GM23338 (cell line): ENCODE measurements around the gene STAU1. TPM values are rescaled to one million over a fixed set of nuclear protein-coding genes. Genes with fewer than 3 reads are reported as not detected.

ENCODE experiments used
- ATAC-seq: fragments of 200-7000 bp; cut with Tn5 transposase; 3 replicates; pipeline ENCODE4 v1.9.1; 2020
- DNase-seq: peaks from one replicate; pipeline ENCODE4 v3.0.0-alpha.2; 2015; ENCODE audit warnings: low spot score
- H2AFZ ChIP-seq: fragments of 200-600 bp; sonication (generic); 2 replicates; pipeline ENCODE4 v1.8.0; 2016; ENCODE audit warnings: antibody characterized with exemption, mild to moderate bottlenecking, moderate library complexity
- H3F3A ChIP-seq: fragments of 200-600 bp; sonication (generic); replicated peaks from 2 replicates; pipeline ENCODE4 v1.8.0; 2017; ENCODE audit warnings: antibody characterized with exemption, mixed run types, low read depth
- H3K27ac ChIP-seq: fragments of 200-600 bp; sonication (generic); 2 replicates; pipeline ENCODE4 v1.6.1; 2016; ENCODE audit warnings: low read depth
- H3K27me3 ChIP-seq: fragments of 200-600 bp; sonication (generic); 2 replicates; pipeline ENCODE4 v1.8.0; 2016; ENCODE audit warnings: mild to moderate bottlenecking, mixed run types, moderate library complexity; ENCODE audit not compliant: insufficient read depth
- H3K36me3 ChIP-seq: fragments of 200-600 bp; sonication (generic); 2 replicates; pipeline ENCODE4 v1.8.0; 2016; ENCODE audit warnings: mild to moderate bottlenecking; ENCODE audit not compliant: insufficient read depth
- H3K4me1 ChIP-seq: fragments of 200-600 bp; sonication (generic); 2 replicates; pipeline ENCODE4 v1.8.0; 2016; ENCODE audit warnings: mild to moderate bottlenecking, moderate library complexity; ENCODE audit not compliant: insufficient read depth
- H3K4me2 ChIP-seq: fragments of 200-600 bp; sonication (generic); 2 replicates; pipeline ENCODE4 v1.7.1; 2017; ENCODE audit warnings: mixed run types
- H3K4me3 ChIP-seq: fragments of 200-600 bp; sonication (generic); 2 replicates; pipeline ENCODE4 v1.6.1; 2016; ENCODE audit warnings: mixed run types
- H3K79me2 ChIP-seq: fragments of 200-600 bp; sonication (generic); replicated peaks from 2 replicates; pipeline ENCODE4 v1.8.0; 2017; ENCODE audit warnings: mild to moderate bottlenecking; ENCODE audit not compliant: insufficient read depth
- H3K9me2 ChIP-seq: fragments of 200-600 bp; sonication (generic); 2 replicates; pipeline ENCODE4 v1.8.0; 2017; ENCODE audit not compliant: insufficient read depth
- H4K20me1 ChIP-seq: fragments of 200-600 bp; sonication (generic); replicated peaks from 2 replicates; pipeline ENCODE4 v1.8.0; 2017; ENCODE audit warnings: mild to moderate bottlenecking; ENCODE audit not compliant: insufficient read depth
- H3K27ac Mint-ChIP-seq: 2 replicates; pipeline ENCODE4 v1.8.0; 2020; ENCODE audit warnings: inconsistent platforms, mild to moderate bottlenecking, moderate library complexity, mixed read lengths
- H3K27me3 Mint-ChIP-seq: 3 replicates; pipeline ENCODE4 v1.8.0; 2022; ENCODE audit warnings: low read depth, mild to moderate bottlenecking, moderate library complexity, mixed read lengths, inconsistent platforms; ENCODE audit not compliant: insufficient read depth, poor library complexity
- H3K36me3 Mint-ChIP-seq: 3 replicates; pipeline ENCODE4 v1.8.0; 2021; ENCODE audit warnings: low read depth, mild to moderate bottlenecking, inconsistent platforms, moderate library complexity, mixed read lengths
- H3K4me1 Mint-ChIP-seq: 3 replicates; pipeline ENCODE4 v1.8.0; 2020; ENCODE audit warnings: mild to moderate bottlenecking, inconsistent platforms, mixed read lengths
- H3K4me3 Mint-ChIP-seq: 3 replicates; pipeline ENCODE4 v1.8.0; 2021; ENCODE audit warnings: moderate library complexity, mild to moderate bottlenecking, inconsistent platforms, mixed read lengths
- H3K9me3 Mint-ChIP-seq: 3 replicates; pipeline ENCODE4 v1.8.0; 2020; ENCODE audit warnings: moderate library complexity, mild to moderate bottlenecking, inconsistent platforms, mixed read lengths
- CREB1 ChIP-seq: fragments of 250-450 bp; sonication (Bioruptor Pico); IDR thresholded peaks from 2 replicates; pipeline ENCODE4 v1.5.0; 2020; ENCODE audit warnings: low read depth, mild to moderate bottlenecking, moderate library complexity
- CTCF ChIP-seq, 2 experiments: fragments of 200-600 bp in 1 of 2; sonication (generic) in 1 of 2; conservative IDR thresholded peaks; 2 replicates each; pipeline versions ENCODE4 v1.5.1 to v1.6.1; 2016 to 2017; ENCODE audit warnings: antibody characterized with exemption in 2 of 2, low read depth in 2 of 2, mild to moderate bottlenecking in 2 of 2, moderate library complexity in 1 of 2
- ETS1 ChIP-seq: IDR thresholded peaks from 2 replicates; pipeline ENCODE4 v1.6.1; 2016; ENCODE audit warnings: antibody characterized with exemption
- EZH2 ChIP-seq: fragments of 200-600 bp; sonication (generic); IDR thresholded peaks from one replicate; pipeline ENCODE4 v1.8.0; 2017; ENCODE audit warnings: antibody characterized with exemption, mild to moderate bottlenecking, low read depth; ENCODE audit not compliant: unreplicated experiment
- EZH2phosphoT487 ChIP-seq: fragments of 200-600 bp; sonication (generic); IDR thresholded peaks from one replicate; pipeline ENCODE4 v1.8.1; 2018; ENCODE audit warnings: antibody characterized with exemption; ENCODE audit not compliant: unreplicated experiment
- JUNB ChIP-seq: IDR thresholded peaks from one replicate; pipeline ENCODE4 v1.6.1; 2016; ENCODE audit warnings: antibody characterized with exemption; ENCODE audit not compliant: unreplicated experiment
- NANOG ChIP-seq: IDR thresholded peaks from 2 replicates; pipeline ENCODE4 v1.6.1; 2016; ENCODE audit warnings: antibody characterized with exemption, borderline replicate concordance
- POLR2AphosphoS5 ChIP-seq: IDR thresholded peaks from 2 replicates; pipeline ENCODE4 v1.6.1; 2016; ENCODE audit warnings: antibody characterized with exemption, low read depth
- REST ChIP-seq: IDR thresholded peaks from one replicate; pipeline ENCODE4 v1.6.1; 2018; ENCODE audit warnings: antibody characterized with exemption; ENCODE audit not compliant: unreplicated experiment
- STAT1 ChIP-seq: IDR thresholded peaks from one replicate; pipeline ENCODE4 v1.6.1; 2016; ENCODE audit warnings: antibody characterized with exemption; ENCODE audit not compliant: unreplicated experiment
- ZNF114 ChIP-seq: fragments of 250-450 bp; sonication (Bioruptor Pico); IDR thresholded peaks from 2 replicates; pipeline ENCODE4 v1.5.0; 2020; ENCODE audit warnings: mild to moderate bottlenecking, moderate library complexity
- ZNF331 ChIP-seq: fragments of 250-450 bp; sonication (Bioruptor Pico); IDR thresholded peaks from 2 replicates; pipeline ENCODE4 v1.5.0; 2020; ENCODE audit warnings: low read depth, mild to moderate bottlenecking, moderate library complexity
- ZNF462 ChIP-seq: fragments of 250-450 bp; sonication (Bioruptor Pico); IDR thresholded peaks from 2 replicates; pipeline ENCODE4 v1.5.0; 2020; ENCODE audit warnings: mild to moderate bottlenecking, moderate library complexity
- polyA plus RNA-seq: library from polyadenylated mRNA; unstranded; fragments of >200 nt; fragmentation: Nextera tagmentation; extraction: Ambion mirVana; gene quantifications from 2 replicates; pipeline ENCODE4 v1.2.1, GENCODE V29; 2016
- total RNA-seq: library from RNA; depleted of rRNA; stranded (reverse); fragments of >200 nt; shearing (Covaris generic); gene quantifications from 2 replicates; pipeline ENCODE4 v1.2.3, GENCODE V29; 2014

STAU1 gene
- total and polyA plus RNA-seq, 2 experiments from 2014 or later = 102 TPM

GRCh38 chr20:49185071-49185761 is 2.9 kb downstream of the STAU1 start:
- H3K79me2 ChIP-seq = peaks cover 73% of the 10 kb centered on the region
- H3K9me2 ChIP-seq = no peaks in the 10 kb centered on the region
- DNase-seq (no peak), ATAC-seq (no peak)
- H3K36me3 Mint-ChIP-seq = peaks cover 6% of the 10 kb centered on the region; the same call in 2 of the 3 replicates
- peaks cover 62% of the 10 kb centered on the region for H4K20me1 ChIP-seq
- no peak overlapping the region for H3K27ac ChIP-seq
- H3K4me1 ChIP-seq = peaks cover 9% of the 10 kb centered on the region
- no peak overlapping the region for H3K4me3 ChIP-seq
- H3K27me3 Mint-ChIP-seq = peaks cover 6% of the 10 kb centered on the region
- H3F3A ChIP-seq = no peaks in the 10 kb centered on the region
- H3K4me2 ChIP-seq = peak overlapping the region; percentile 92; the same call in 1 of the 2 replicates
- TF ChIP-seq NANOG (no peak), CTCF (conservative IDR thresholded peaks at IDR 0.05; ENCODE audit: low read depth in 2 of 2) (no peak), REST (no peak), STAT1 (no peak), JUNB (no peak), ZNF462 (CRISPR knock-in tag) (no peak), ZNF114 (no peak), ETS1 (no peak), CREB1 (CRISPR knock-in tag) (no peak), ZNF331 (no peak), EZH2 (no peak), EZH2phosphoT487 (no peak), POLR2AphosphoS5 (no peak)
- H3K4me1 Mint-ChIP-seq = peaks cover 31% of the 10 kb centered on the region
- no peak overlapping the region for H3K27ac Mint-ChIP-seq
- peaks cover 3% of the 10 kb centered on the region; the same call in 1 of the 3 replicates for H3K9me3 Mint-ChIP-seq
- no peaks in the 10 kb centered on the region for H3K36me3 ChIP-seq
- H2AFZ ChIP-seq = no peak overlapping the region
- H3K4me3 Mint-ChIP-seq = no peak overlapping the region; the same call in 2 of the 3 replicates
- no peaks in the 10 kb centered on the region for H3K27me3 ChIP-seq
